Measurements from ENCODE around the gene WDR86.

Gene WDR86

DNA sequence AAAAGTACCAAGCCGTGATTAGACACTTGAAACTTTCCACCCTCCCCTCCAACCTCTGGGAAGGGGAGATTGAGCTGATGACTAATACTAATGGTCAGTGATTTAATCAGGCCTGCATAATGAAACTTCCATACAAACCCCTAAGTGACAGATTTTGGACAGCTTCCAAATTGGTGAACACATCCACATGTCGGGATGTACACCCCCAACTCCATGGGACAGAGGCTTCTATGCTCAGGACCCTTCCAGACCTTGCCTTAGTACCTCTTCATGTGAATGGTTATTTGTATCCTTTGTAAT is 63.4 kb downstream of the WDR86 start:
- no peak for DNase-seq

DNA sequence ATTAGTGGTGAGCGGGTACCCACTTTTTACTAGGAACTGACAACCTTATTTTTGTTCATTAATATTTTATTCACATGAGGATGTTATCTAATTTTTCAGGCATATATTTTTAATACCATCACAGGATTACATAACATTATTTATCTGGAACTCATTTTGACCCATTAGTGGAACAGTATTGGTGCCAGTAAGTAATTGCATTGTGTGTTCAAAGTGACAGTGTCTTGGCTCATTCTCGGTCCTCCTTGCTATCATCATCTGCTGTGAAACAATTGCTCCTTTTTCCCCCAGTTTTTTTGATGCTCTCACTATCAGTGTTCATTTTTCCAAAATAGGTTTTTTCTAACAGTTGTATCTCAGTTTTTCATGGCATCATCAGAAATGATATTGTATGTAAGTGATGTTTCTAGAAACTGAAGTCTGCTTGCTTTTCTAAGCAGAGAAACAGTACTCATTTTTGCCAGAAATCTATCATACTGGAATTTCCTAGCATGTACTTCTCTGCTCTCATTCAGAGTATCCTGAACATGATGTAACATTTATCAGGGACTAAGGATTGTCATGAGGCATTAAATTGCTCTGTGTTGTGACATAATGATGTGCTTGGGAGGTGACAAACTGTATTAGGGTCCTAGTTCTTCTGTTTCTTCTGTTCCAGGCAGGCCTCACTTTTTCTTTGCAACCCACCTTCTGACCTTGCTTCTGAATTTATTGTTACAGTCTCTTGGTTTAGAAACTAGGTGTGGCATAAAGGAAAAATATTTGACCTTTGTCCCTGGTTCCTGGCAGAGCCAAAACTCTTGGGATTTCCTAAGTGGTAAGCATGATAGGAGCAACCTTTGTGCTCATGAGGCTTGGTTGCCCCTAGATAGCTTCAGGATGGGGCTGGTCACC is 64.0 kb downstream of the WDR86 start:
- DNase-seq = no peak

DNA sequence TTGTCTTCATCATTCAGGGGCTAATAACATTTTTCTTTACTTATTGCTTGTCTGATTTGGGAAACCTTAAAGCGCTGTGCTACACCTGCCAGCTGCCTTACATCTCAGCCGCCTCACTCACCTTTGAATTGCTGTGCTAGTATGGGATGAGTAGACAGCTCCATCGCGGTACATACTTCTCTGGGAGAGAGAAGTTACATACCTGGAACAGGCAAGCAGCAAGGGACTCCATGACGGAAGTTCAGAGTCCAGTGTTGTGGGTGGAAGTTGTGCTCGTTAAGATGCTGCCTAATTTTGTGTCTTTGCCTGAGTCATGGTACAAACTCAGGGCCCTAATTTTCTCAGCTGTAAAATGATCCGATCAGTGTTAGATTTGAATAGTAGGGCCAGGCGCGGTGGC is 66.3 kb downstream of the WDR86 start:
- DNase-seq = no peak

DNA sequence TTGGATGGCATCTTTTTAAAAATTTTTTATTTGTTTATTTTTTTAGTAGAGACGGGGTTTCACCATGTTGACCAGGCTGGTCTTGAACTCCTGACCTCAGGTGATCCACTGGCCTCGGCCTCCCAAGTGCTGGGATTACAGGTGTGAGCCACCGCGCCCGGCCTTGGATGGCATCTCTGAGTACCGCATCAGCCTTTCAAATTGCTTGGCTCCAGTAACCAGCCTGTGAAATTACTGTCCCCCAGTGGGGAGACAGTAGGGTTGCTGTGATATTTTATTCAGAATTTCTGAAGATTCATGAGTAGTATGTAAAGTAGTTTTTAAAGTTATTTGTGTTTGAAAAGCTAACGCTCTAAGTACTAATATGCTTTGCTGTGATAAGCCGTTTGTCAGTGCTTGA is 67.0 kb downstream of the WDR86 start:
- DNase-seq = no peak

DNA sequence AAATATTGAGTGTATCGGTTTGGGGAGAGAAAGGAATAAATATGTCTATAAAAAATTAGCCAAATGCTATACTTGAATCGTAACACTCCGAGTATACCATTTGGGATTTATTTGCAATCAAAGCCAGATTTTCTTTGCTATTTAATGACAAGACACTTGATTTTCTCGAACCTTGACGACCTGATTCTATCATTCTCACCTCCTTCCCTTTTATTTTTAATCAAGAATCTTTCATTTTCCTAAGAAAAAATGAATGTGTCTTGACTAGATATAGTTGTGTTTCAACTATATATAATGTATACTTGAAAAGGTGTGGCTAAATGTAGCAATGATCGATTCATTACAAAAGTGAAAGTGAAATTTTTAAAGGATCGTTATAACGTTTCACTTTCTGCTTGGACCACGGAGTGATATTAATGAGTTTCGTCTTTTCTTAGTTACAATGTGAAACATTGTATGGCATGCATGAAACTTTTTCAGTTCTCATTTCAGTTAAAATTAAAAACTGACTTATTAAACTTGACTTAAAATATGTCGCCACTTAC is 67.7 kb downstream of the WDR86 start:
- DNase-seq = no peak

DNA sequence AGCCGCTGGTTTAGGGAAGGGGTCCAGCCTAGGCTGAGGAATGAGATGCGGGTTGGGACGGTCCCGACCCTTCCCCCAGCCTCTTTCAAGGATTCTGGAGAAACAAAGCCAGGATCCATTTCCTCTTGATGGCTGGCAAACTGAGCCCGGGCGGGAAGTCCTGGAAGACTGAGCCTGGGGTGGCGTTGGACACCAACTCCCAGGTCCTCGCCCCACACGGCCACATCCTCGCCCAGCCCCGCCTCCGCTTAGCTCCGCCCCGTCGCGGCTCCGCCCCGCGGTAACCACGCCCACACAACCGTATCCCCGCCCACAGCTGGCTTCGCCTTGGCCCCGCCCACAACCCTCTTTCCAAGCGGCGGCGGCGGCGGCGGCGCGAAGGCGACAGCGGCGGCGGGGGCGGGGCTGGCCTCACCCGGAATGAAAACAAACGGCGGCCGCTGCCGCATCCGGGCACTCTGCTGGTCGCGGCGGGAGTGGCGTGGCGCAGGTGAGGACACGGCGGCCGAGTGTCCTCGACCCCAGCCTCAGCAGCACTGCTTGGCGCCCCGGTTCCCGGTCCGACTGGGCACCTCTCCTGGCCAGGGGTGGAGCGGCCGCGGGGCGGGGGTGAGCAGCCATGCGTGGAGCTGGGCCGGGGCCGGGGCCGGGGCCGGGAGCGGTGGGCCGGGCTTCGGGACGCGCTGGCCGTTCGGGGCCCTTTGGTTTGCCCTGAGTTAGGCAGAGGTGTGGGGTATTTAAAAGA is 68.3 kb downstream of the WDR86 start, which contains the start of gene NUB1:
Gene NUB1 (plus strand): TSS at position 456 of the 745 bp plus-strand sequence. CDS start 3,538 bp downstream, outside the sequence.
- peak; percentile 23 for DNase-seq

DNA sequence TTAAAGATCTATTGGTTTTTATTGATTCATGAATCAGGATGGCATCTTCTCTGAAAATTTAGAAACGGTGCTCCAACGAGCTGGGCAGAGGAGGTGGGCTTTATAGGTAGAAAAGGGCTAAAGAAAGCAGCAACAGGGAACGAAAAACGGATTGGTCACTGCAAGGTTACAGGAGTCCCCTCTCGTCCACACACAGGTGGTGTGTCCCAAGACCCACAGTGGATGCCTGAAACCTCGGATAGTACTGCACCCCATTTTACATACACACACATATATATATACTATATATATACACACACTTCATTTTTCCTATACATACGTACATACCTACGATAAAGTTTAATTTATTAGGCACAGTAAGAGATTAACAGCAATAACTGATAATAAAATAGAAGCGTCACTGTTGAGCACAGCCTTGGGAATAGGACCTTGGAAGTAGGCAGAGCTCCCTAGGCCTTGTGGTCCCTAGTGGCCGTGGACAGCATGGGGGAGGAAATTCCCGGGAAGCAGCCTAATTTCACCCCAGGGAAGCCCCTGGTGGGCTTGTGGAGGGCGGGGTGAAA is 69.0 kb downstream of the WDR86 start:
- DNase-seq = no peak

DNA sequence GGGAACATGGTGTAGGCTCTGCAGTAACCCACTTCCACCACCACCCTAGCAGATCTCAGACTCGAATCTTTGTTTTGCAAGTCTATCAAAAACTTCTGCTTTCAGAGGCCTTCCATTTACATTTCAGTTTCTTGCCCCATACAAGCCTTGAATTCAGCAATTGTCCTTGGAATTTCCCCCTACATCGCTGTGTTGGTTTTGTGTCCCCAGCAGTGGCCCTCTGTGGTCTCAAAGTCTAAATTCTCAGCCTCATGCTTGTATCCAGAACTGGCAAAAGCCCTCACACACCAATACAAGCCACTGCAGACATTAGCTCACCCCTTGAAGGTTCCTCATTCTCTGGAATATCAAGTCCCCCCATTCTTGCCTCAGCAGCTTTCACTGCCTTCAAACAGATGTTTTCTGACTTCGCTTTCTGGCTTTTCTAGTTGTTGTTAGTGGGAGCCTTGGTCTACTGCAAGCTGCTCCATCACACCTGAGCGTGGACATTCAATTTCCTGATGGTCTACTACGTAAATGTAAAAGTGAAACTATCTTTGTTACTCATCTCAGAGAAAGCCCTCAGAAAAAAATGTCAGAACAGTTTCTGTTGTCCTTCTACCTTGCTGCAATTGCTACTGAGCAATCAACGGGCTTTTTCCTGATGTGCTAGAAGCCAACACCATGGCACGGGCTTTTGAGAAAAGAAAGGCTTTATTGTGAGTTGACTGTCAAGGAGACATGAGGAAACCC is 70.0 kb downstream of the WDR86 start:
- DNase-seq = no peak

DNA sequence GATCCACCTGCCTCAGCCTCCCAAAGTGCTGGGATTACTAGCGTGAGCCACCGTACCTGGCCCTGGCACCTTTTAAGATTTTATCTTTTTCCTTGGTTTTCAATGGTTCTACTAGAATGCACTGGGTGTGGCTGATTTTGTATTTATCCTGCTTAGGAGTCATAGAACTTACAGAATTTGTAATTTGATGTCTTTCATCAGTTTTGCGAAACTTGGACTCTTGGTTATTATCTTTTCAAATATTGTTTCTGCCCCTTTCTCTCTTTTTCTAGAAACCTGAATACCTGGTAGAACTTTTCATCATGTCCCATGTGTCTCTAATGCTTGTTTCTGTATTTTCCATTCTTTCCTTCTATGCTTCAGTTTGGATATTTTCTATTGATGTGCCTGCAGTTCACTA is 71.0 kb downstream of the WDR86 start:
- DNase-seq = no peak

DNA sequence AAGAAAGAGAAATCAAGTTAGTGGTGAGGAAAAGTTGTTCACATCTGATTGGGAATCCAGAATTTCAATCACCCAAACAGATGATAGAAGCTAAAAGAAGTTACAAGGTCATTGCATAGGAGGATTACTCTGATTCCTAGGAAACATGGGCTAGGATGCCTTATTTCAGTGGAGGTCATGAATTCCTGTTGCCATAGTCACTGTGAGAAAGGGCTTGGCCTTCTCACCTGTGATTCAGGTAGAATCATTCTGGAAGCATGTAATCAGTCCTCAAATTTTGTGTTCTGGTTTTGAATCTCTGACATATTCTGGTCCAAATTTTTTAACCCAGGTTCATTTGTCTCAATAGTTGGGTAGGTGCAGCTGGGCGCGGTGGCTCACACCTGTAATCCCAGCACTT is 72.5 kb downstream of the WDR86 start:
- no peak for DNase-seq

DNA sequence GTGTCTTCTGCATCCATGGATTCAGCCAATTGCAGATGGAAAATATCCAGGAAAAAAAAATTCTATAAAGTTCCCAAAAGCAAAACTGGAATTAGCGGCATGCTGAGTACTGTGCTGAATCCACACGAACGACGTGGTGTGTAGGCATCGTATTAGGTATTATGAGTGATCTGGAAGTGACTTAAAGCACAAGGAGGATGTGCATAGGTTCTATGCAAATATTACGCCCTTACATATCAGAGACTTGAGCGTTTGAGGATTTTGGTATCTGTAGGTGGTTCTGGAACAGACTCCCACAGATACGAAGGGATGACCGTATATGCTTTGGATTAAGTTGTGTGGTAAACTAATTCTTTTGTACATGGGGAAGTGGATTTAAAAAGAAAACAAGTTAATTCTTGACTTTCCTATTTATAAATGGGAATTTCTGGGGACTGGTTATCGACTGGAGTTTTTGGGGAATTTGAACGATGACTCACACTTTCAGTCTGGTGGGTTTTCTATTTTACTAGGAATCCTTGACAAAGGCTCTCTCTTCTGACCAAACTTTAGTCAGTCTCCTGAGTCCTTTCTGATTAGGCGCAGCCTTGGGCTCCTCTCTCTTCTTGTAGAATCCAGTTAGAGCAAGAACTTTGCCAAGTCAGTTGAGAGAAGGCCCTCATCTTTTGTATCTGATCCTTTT is 73.7 kb downstream of the WDR86 start:
- no peak for DNase-seq

DNA sequence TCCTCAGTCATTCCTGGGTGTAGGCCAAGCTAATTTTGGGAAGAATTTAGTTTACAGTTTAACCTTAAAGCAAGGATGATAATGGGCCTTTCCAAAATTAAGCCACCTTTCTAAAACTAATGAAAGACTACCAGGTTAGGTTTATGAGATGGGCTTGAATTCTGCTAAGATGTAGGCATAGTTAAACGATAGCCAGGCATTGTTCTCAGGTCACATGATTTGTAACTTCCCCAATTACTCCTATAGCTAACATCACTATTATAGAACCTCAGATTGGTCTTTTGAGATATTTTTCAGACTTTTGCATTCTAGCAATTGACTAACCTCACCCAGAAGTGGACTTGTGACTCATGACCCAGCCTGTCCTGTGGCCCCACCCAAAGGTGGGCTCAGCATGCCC is 75.2 kb downstream of the WDR86 start:
- DNase-seq = no peak

Data from NCI-H2029 treated with DMSO at 0.1 percent for 48 hours (cell line).